Esophagus (tissue), 2 donors: Measurements from ENCODE around the gene SERPINA3. TPM values are rescaled to one million over a fixed set of nuclear protein-coding genes. Genes with fewer than 3 reads are reported as not detected.

Experiments used
- H3K27ac ChIP-seq, 2 donors: one replicate each; pipeline ENCODE4 v1.5.1; 2013; ENCODE audit warnings: low read depth in 2 of 2, mild to moderate bottlenecking in 2 of 2, inconsistent platforms in 1 of 2, low read length in 1 of 2, moderate library complexity in 1 of 2
- H3K27me3 ChIP-seq, 2 donors: one replicate each; pipeline ENCODE4 v1.6.1; 2013; ENCODE audit warnings: low read length in 2 of 2, control low read depth in 1 of 2, mild to moderate bottlenecking in 1 of 2; ENCODE audit not compliant: insufficient read depth in 2 of 2, control insufficient read depth in 1 of 2
- H3K36me3 ChIP-seq, 2 donors: one replicate each; pipeline ENCODE4 v1.6.1; 2013; ENCODE audit warnings: low read length in 1 of 2; ENCODE audit not compliant: control insufficient read depth in 2 of 2, insufficient read depth in 2 of 2
- H3K4me1 ChIP-seq, 2 donors: one replicate each; pipeline ENCODE4 v1.6.1; 2013; ENCODE audit warnings: low read length in 1 of 2; ENCODE audit not compliant: control insufficient read depth in 2 of 2, insufficient read depth in 2 of 2
- H3K4me3 ChIP-seq, 2 donors: one replicate each; pipeline ENCODE4 v1.5.1; 2013; ENCODE audit warnings: low read length in 2 of 2, mild to moderate bottlenecking in 2 of 2, low read depth in 1 of 2, moderate library complexity in 1 of 2
- H3K9me3 ChIP-seq, 2 donors: one replicate each; pipeline ENCODE4 v1.6.1; 2013; ENCODE audit warnings: mild to moderate bottlenecking in 2 of 2, low read depth in 1 of 2, low read length in 1 of 2, moderate library complexity in 1 of 2; ENCODE audit not compliant: control insufficient read depth in 2 of 2, insufficient read depth in 1 of 2
- WGBS, 2 donors: extraction: QIAGEN DNeasy Blood & Tissue Kit; methylation state at CpG; one replicate each; pipeline ENCODE4 v1.1.7; 2013; 5-methylcytosine and 5-hydroxymethylcytosine counted together
- polyA plus RNA-seq, 2 donors: library from polyadenylated mRNA; stranded (reverse); fragments of 200-250 nt; gene quantifications; one replicate each; pipeline ENCODE4 v1.2.3, GENCODE V29; 2013
- donor health status: healthy with polysubstance abuse.
- donor health status: Bipolar disorder and iron deficiency.

The SERPINA3 gene
- polyA plus RNA-seq, 2 donors, result 8.9 to 30.5 TPM

DNA sequence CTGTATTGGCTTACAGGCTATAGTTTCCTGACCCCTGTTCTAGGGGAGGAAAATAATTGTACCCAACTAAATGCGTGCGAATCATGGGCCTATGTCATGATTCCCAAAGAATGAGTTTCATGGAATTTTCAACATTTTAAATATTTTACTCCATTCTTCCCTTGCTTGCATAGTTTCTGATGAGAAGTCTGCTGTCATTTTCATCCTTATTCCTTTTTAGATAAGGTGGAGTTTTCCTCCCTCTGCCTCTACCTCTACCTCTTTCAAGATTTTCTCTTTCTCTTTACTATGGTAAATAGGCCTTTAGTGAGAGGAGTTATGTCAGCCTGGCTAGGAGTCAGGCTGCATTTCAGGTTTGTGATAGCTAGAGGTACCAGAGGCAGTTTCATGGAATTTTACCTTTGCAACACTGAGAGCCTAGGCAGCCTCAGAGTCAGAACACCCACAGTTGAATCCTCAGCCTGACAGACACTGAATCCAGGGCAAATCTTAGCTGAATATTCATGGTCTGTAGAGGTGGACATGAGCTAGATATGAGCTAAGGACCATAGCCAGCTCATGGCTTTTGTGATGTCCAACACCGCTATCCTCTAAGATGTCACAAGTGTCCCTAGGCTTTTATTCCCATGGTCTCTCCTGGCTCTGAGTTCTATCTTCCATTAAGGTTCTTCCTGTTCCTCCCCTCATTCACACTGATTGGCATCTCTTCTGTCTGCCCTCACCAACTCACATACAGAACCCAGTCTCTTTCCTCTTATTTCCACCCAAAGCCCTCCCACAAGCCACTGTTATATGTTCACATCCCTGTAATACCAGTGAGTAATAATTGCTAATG is 6.0 kb downstream of the SERPINA3 start:
- 82 to 96% methylated on average over 3 of the region's 3 CpGs for WGBS, 2 donors
- no peak overlapping the region for H3K4me3 ChIP-seq
- no peaks in the 10 kb centered on the region for H3K36me3 ChIP-seq
- H3K27me3 ChIP-seq, result no peaks in the 10 kb centered on the region
- no peak overlapping the region for H3K27ac ChIP-seq
- peaks cover 0 to 2% of the 10 kb centered on the region in 2 donors for H3K4me1 ChIP-seq
- peaks cover 7 to 14% of the 10 kb centered on the region in 2 donors for H3K9me3 ChIP-seq

DNA sequence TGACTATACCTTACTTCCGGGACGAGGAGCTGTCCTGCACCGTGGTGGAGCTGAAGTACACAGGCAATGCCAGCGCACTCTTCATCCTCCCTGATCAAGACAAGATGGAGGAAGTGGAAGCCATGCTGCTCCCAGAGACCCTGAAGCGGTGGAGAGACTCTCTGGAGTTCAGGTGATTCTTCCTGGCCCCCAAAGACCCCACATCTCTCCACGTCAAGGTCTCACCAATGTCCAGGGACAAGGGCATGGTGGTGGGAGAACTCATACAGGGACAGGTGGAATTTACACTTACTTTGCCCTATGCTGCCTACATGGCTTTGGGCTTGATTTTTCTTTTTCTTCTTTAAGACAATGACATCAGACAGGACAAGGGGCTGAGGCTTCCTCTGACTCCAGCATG is 7.1 kb downstream of the SERPINA3 start:
- Histone ChIP-seq H3K27me3 (no peaks in the 10 kb centered on the region), H3K27ac (no peak overlapping the region), H3K4me3 (no peak overlapping the region), H3K4me1 (no peaks in the 10 kb centered on the region), H3K36me3 (peaks cover 0 to 3% of the 10 kb centered on the region in 2 donors), H3K9me3 (peaks cover 7 to 14% of the 10 kb centered on the region in 2 donors)
- 89 to 90% methylated on average over 6 of the region's 6 CpGs for WGBS, 2 donors

DNA sequence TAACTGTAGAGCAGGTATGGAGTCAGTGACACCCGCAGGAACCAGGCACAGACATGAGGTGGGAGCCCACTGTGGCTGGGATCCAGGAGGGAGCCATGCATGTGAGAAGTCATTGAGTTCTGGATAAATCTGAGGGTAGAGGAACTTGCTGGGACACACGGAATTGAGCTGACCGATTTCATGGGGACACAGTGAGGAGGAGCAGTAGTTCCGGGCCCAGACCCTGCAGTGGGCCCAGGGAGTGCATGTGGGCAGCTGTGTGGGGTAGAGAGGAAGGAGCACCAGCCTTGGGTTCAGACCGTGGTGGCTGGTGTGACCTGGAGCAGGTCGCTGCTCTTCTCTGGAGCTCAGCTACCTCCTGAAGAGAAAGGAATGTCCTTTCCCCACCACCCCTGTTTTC is 8.4 kb downstream of the SERPINA3 start:
- peaks cover 0 to 3% of the 10 kb centered on the region in 2 donors for H3K36me3 ChIP-seq
- H3K27me3 ChIP-seq, result no peaks in the 10 kb centered on the region
- no peak overlapping the region for H3K4me3 ChIP-seq
- peaks cover 7 to 14% of the 10 kb centered on the region in 2 donors for H3K9me3 ChIP-seq
- 87 to 88% methylated on average over 6 of the region's 6 CpGs for WGBS, 2 donors
- H3K27ac ChIP-seq, result no peak overlapping the region
- no peaks in the 10 kb centered on the region for H3K4me1 ChIP-seq

GRCh38 chr14:94621358-94622134 is 9.4 kb downstream of the SERPINA3 start:
- WGBS, 2 donors, result 77 to 81% methylated on average over 5 of the region's 5 CpGs
- H3K36me3 ChIP-seq, result peaks cover 0 to 3% of the 10 kb centered on the region in 2 donors

DNA sequence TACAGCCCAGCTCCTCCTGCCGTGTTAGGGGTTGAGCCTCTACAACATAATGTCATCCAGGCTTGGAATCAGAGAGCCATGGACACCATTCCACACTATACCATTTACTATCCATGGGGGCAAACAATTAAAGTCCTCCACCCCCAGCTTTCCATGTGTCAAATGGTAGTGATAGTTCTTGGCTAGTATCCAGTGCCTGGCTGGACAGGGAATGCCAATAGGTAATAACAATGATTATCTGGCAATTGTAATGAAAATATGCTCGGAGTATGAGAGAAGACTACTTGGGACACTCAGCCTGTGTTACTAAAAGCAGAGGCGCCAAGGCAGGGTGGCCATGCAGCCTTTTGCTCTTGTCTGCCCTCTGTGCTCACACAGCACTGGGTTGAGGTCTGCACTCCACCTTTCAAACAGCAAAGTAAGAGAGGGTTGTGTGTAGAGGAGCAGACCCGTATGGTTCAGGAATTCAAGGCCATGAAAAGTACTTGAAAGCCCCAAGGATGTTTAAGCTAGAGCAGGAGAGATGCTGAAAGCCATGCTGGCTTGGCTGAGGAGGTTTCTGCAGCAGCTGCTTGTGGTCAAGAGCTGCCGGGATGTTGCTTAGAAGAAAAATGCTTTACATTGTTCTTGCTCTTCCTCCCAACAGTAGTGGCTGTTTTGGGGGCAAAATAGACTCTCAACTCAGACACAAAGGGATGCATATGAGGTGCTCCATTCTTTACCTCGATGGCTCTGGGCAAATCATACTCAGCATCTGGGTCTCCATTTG is 10.6 kb downstream of the SERPINA3 start:
- H3K9me3 ChIP-seq, result peaks cover 2 to 14% of the 10 kb centered on the region in 2 donors
- peaks cover 0 to 3% of the 10 kb centered on the region in 2 donors for H3K27me3 ChIP-seq
- H3K4me1 ChIP-seq, result no peaks in the 10 kb centered on the region
- H3K27ac ChIP-seq, result no peak overlapping the region
- peaks cover 0 to 3% of the 10 kb centered on the region in 2 donors for H3K36me3 ChIP-seq
- no peak overlapping the region for H3K4me3 ChIP-seq
- WGBS, 2 donors, result 74 to 75% methylated on average over 6 of the region's 6 CpGs

More at GRCh38 chr14:94621358-94622134, 9.4 kb downstream of the SERPINA3 start:
- no peak overlapping the region for H3K27ac ChIP-seq
- no peaks in the 10 kb centered on the region for H3K27me3 ChIP-seq
- H3K4me1 ChIP-seq, result no peaks in the 10 kb centered on the region
- no peak overlapping the region for H3K4me3 ChIP-seq
- H3K9me3 ChIP-seq, result peaks cover 7 to 14% of the 10 kb centered on the region in 2 donors

DNA sequence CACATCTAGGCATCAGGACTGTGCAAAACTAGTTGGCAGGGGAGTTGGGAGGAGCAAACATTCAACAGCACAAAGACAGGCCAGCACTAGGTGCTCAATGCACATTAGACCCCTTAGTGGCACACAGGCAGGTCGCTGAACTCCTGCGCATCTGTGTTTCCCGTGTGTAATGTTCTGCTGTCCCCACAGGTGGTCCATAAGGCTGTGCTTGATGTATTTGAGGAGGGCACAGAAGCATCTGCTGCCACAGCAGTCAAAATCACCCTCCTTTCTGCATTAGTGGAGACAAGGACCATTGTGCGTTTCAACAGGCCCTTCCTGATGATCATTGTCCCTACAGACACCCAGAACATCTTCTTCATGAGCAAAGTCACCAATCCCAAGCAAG is 11.2 kb downstream of the SERPINA3 start:
- H3K36me3 ChIP-seq, result peaks cover 0 to 3% of the 10 kb centered on the region in 2 donors
- no peak overlapping the region for H3K27ac ChIP-seq
- WGBS, 2 donors, result 87 to 90% methylated on average over 4 of the region's 4 CpGs
- H3K4me1 ChIP-seq, result no peaks in the 10 kb centered on the region
- no peak overlapping the region for H3K4me3 ChIP-seq
- H3K27me3 ChIP-seq, result peaks cover 0 to 3% of the 10 kb centered on the region in 2 donors
- H3K9me3 ChIP-seq, result peaks cover 2 to 11% of the 10 kb centered on the region in 2 donors

DNA sequence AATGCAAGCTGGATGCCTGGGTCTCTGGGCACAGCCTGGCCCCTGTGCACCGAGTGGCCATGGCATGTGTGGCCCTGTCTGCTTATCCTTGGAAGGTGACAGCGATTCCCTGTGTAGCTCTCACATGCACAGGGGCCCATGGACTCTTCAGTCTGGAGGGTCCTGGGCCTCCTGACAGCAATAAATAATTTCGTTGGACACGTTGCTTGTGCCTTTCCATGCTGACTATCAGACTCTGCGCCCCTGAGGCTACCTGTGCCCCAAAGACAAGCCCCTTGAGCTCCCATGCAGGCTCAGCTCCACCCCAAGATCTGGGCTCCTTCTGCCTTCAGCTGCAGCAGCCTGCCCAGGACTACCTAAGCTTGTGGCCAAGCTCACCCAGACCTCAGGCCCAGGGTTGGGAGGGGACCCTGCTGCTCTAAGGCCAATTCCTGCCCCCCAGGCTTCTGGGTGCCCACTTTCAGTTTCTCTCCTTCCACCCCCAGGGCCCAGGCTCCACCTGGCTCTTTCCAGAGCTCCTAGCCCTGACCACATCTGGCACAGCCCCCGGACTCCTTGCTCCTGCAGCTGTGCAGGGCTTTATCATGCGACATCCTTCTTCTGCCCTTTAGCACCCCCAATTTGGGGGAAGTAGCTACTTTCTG is 11.8 kb downstream of the SERPINA3 start:
- Histone ChIP-seq H3K4me3 (no peak overlapping the region), H3K9me3 (peaks cover 2 to 5% of the 10 kb centered on the region in 2 donors), H3K27me3 (peaks cover 0 to 3% of the 10 kb centered on the region in 2 donors), H3K4me1 (no peaks in the 10 kb centered on the region), H3K27ac (no peak overlapping the region), H3K36me3 (peaks cover 0 to 3% of the 10 kb centered on the region in 2 donors)
- WGBS, 2 donors, result 77 to 81% methylated on average over 7 of the region's 7 CpGs

GRCh38 chr14:94624537-94625352 is 12.6 kb downstream of the SERPINA3 start:
- no peaks in the 10 kb centered on the region for H3K4me1 ChIP-seq
- WGBS, 2 donors, result 85 to 87% methylated on average over 10 of the region's 10 CpGs
- peaks cover 0 to 3% of the 10 kb centered on the region in 2 donors for H3K36me3 ChIP-seq
- no peak overlapping the region for H3K27ac ChIP-seq
- no peak overlapping the region for H3K4me3 ChIP-seq
- H3K9me3 ChIP-seq, result no peaks in the 10 kb centered on the region
- peaks cover 0 to 3% of the 10 kb centered on the region in 2 donors for H3K27me3 ChIP-seq
